Neural progenitor cell (in vitro differentiated cells): ENCODE measurements around the gene GLRX3.

Experiments used
- CTCF ChIP-seq: fragments of 200-600 bp; sonication (generic); IDR thresholded peaks from 2 replicates; pipeline ENCODE4 v1.5.1; 2017; ENCODE audit warnings: antibody characterized with exemption, mild to moderate bottlenecking
- EZH2 ChIP-seq: fragments of 200-600 bp; sonication (generic); IDR thresholded peaks from 2 replicates; pipeline ENCODE4 v1.6.1; 2017; ENCODE audit warnings: antibody characterized with exemption, mild to moderate bottlenecking, moderate library complexity
- EZH2phosphoT487 ChIP-seq: fragments of 200-600 bp; sonication (generic); IDR thresholded peaks from 2 replicates; pipeline ENCODE4 v1.6.1; 2017; ENCODE audit warnings: antibody characterized with exemption

- no peak for TF ChIP-seq CTCF
- TF ChIP-seq EZH2phosphoT487: no peak
- TF ChIP-seq EZH2: no peak
Measured at GRCh38 chr10:130141038-130141437, 4.8 kb downstream of the GLRX3 start.
